Islet precursor cell (in vitro differentiated cells): ENCODE data around the gene HYAL2.
"Not testable (repeated sequence)": the region's sequence is repeated elsewhere in the genome, so short reads cannot be mapped to it uniquely, and the experiment has no call there.

Experiments used
- DNase-seq: peaks from one replicate; pipeline ENCODE4 v3.0.0-alpha.2; 2018

The HYAL2 gene

DNA sequence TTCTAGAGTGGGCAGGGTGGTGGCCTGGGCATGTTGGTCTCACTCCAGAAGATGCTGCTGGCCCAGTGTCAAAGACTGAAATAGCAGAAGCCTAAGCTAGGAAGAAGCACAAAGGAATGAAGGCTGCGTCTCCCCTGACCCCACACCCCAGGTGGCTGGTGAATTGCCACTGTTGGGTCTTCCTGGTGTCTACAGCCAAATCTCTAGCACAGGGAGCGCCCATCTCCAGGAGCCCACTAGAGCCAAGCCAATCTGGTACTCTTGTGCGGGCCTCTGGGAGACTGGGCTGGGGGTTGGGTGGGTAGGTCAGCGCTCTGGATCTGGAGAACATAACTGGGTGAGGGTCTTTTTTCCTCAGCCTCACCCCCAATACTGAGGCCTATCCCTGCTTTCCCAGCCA lies 4.6 kb upstream of the HYAL2 start:
- no peak for DNase-seq

GRCh38 chr3:50326182-50326541 lies 3.6 kb upstream of the HYAL2 start:
- DNase-seq: no peak

DNA sequence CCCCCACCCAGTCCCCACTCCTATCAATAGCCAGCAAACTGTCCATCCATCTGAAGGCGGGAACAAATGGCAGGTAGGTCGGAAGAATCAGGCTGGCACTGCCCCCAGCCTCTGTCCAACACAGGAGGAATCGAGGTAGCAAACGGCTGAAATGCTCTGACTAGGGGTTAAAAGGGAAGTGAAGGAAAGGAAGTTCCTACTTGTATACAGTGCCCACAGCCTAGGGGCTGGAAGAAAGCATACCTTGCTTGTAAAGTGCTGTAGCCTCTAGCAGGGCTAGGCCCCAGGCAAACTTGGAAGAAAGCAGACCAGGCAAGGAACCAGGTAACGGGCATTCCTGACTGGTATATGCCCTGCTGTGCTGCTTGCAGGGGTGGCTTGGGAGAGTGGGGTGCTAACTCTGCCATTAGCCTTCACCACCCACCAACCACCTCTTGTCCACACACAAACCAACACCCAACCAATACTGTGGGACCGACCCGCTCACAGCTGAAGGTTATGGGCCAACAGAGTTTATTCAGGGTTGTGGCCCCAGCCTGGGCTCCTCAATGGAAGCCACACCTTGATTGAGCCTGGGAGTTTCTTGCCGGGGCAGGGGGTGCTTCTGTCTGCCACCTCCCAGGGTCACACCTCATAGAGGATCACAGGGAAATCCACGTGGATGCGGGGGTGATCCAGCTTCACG lies 3.1 kb upstream of the HYAL2 start:
- DNase-seq: no peak

GRCh38 chr3:50325113-50325480 lies 2.6 kb upstream of the HYAL2 start:
- DNase-seq: no peak

- DNase-seq: peak; percentile 89
Observed at GRCh38 chr3:50324351-50325112, 2.0 kb upstream of the HYAL2 start.

GRCh38 chr3:50323614-50324199 lies 1.2 kb upstream of the HYAL2 start:
- DNase-seq: peak; percentile 48

GRCh38 chr3:50323092-50323600 lies 601 bp upstream of the HYAL2 start:
- peak; percentile 50 for DNase-seq

GRCh38 chr3:50322115-50322385 lies 495 bp downstream of the HYAL2 start:
- DNase-seq: no peak

DNA sequence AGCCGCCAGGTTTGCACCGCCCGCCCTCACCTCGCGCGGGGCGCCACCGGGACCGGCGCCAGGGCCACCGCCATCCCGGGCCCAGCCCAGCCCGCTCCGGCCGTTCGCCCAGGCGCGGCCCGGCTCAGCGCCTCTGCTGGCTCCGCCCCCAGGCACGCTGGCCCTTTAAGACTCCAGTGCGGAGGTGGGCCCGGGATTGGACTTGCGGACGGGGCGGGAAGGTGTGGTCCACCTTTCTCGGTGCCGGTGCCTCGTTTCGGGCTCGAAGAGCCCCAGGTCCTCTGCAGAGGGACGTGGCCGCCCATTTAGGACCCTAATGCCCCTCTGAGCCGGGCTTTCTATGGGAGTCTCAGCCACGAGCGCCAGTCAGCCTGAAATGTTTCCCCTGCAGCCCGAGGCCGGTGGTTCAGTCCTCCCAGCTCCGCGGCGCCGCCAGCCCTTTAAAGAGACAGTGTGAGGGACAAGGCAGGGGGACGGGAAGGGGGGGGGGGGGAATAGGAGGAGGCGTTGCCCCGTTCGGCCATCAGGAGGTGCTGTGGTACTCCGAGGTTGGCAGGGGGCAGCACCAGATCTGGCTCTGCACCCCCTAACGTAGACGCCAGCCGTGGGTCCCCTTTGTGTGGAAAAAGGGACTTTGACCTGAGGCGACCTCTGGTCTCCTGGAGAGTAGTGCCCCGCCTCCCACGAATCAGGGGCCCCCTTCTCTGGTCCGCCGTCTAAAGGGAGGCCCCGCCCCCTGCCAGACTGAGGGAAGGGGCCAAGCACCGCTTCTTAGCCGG lies 1.0 kb downstream of the HYAL2 start:
- DNase-seq: peak; percentile 94

DNA sequence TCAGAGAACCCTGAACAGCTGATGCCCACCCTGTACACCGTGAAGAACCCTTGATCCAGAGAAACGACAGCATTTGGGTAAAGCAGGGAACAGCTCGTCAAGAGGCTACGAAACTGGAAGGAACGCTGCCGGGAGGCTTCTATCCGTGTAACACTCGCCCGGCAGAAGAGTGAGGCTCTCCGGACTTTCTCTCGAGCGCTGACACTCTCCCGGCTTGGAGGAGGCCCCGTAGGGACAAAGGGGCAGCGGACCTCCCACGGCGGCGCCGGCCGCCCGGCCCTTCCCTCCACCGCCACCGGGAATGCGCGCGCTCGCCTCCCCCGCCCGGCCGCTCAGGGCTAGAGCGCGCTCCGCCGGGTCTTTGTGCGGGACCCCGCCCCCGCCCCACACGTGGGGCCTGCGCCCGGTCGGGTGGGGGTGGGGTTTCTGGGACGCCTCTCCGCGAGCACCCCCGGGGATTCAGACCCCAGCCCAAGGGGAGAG lies 1.7 kb downstream of the HYAL2 start:
- peak; percentile 85 for DNase-seq

- no peak for DNase-seq
Observed at GRCh38 chr3:50319894-50320625, 2.5 kb downstream of the HYAL2 start.

DNA sequence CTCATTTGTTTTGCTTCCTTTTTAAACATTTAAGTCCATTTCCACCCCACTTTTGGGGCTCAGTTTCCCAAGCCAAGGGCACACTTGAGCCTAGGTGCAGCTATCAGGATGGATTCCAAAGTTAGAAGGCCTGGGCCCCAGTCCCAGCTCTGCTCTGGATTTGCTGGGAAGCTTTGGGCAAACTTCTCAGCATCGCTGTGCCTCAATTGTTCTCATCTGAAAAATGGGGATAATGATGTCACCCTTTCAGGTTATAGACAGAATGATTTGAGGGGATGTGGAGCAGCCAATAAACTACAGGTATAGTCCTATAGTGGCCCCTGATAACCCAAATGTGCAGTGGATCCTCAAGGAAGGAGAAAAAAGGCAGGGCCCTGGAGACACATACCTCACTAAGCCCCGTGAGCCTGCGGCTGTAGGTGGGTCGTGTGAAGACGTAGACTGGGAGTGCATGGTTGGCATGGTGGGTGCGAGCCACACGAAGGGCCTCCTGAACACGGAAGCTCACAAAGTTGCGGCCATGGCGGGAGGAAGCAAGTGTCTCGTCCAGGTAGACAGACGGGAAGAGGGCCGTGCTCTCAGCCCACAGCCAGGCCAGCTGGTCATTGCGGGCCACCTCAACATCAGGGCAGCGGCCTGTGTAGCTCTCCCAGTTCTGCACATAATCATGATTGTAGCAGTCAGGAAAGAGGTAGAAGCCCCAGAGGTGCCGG lies 3.2 kb downstream of the HYAL2 start:
- DNase-seq: peak; percentile 45

- DNase-seq: no peak
Observed at GRCh38 chr3:50318615-50319014, 3.9 kb downstream of the HYAL2 start.

GRCh38 chr3:50318163-50318562 lies 4.4 kb downstream of the HYAL2 start:
- no peak for DNase-seq

DNA sequence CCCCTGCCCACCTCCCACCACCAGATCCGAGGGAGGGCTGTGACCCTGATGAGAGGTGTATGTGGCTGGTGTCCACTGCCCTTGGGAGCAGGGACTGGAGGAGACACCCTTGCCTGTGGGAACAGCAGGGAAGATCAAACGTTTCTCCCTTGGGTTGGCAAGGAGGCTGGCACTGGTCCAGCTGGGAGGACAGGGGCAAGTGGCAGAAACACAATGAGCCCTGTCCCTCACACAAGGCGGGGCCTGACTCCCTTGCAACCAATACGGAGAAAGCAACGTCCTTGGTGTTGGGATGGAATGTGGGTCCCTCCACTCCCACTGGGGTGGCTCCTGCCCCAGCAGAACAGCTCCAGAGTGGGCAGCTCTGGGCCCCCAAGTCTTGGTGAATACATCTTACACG lies 5.2 kb downstream of the HYAL2 start:
- no peak for DNase-seq

DNA sequence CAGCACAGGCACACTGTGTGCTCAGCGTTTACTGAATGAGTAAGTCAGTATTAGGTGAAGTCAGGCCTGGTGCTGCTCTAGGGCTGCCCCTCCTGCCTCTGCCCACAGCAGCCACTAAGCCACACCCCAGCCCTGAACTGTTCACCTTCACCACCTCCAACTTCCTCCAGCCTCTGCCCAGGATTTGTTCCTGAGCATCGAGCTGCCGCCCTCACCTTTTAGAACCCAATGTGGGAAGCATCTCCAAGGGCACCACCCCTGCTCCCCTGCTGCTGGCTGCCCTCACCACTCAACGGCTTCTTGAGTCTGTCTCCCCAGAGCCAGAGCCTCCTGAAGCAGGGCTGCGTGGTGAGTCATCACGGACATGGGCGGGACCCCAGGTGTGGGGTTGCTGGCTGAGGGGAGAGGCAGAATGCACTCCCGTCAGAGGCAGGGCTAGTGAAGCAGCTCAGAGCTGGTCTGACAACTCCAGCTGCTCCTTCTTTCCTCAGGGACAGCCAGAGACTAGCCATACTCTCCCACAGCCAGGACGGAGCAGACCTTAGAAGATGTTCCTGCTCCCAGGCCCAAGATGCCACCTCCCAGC lies 5.8 kb downstream of the HYAL2 start:
- peak; percentile 98 for DNase-seq

GRCh38 chr3:50314816-50315215 lies 7.7 kb downstream of the HYAL2 start:
- no peak for DNase-seq

GRCh38 chr3:50314342-50314741 lies 8.2 kb downstream of the HYAL2 start:
- DNase-seq: no peak

DNA sequence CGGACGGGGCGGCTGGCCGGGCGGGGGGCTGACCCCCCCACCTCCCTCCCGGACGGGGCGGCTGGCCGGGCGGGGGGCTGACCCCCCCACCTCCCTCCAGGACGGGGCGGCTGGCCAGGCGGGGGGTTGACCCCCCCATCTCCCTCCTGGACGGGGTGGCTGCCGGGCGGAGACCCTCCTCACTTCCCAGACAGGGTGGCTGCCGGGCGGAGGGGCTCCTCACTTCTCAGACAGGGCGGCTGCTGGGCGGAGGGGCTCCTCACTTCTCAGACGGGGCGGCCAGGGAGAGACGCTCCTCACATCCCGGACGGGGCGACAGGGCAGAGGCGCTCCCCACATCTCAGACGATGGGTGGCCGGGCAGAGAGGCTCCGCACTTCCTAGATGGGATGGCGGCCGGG lies 10.5 kb downstream of the HYAL2 start:
- DNase-seq: not testable (repeated sequence)

DNA sequence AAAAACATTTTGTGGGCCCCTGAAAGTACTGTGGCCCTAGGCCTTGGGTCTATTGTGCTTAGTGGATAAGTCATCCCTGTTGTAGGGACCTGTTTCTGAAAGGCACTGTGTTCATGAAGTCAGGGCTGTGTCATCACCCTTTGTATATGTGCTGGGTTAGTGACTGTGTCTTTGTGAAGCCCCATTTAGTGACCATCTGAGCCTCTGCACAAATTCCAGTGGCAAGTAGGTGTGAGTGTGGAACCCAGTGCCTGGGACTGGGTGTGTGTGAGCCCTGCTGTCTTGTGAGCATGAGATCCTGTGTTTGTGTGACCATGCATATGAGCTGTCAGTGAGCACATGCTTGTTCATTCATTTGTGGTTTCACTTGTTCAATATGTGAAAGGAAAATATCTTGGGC lies 17.9 kb downstream of the HYAL2 start:
- peak; percentile 38 for DNase-seq

- peak; percentile 71 for DNase-seq
Observed at GRCh38 chr3:50303013-50303815, 19.3 kb downstream of the HYAL2 start, which contains the start of gene HYAL1. TSS of gene HYAL1 (minus strand) at chr3:50303574. CDS start at chr3:50302956, 618 bp downstream.
